GM18505 (cell line): ENCODE data around the gene PRR20E.
"Not testable (repeated sequence)": the region's sequence is repeated elsewhere in the genome, so short reads cannot be mapped to it uniquely, and the experiment has no call there.

Experiments
- ATAC-seq: cut with Tn5 transposase; IDR thresholded peaks from one replicate; pipeline ENCODE4 v1.9.1; 2021; ENCODE audit not compliant: unreplicated experiment
- POLR2A ChIP-seq: IDR thresholded peaks from 4 replicates; pipeline ENCODE4 v1.6.1; 2011; ENCODE audit warnings: borderline replicate concordance; ENCODE audit not compliant: insufficient read depth, insufficient read length; ENCODE audit errors: extremely low read depth

PRR20E gene

DNA sequence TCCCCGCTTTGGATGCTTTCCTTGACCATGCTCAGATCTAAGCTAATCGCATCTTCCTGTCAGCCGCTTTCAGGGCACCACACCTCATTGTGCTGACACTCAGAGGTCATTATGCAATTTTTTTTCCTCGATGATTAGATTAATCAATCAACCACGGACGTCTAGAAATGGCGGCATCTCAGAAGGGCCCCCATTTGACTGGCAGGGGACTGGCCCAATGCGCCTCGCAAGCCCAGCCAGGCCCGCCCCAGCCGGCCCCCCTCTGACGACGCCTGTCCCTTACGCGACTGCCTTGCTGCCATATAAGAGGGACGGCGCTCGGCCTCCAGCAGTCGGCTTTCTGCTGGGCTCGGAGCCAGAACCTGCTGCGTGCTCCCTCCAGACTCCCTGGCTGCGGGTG, at the start of gene PRR20E:
Gene PRR20E, plus strand, starts transcription at position 301 of the 400 bp plus-strand sequence. CDS start 387 bp downstream, outside the sequence.
- ATAC-seq = not testable (repeated sequence)

DNA sequence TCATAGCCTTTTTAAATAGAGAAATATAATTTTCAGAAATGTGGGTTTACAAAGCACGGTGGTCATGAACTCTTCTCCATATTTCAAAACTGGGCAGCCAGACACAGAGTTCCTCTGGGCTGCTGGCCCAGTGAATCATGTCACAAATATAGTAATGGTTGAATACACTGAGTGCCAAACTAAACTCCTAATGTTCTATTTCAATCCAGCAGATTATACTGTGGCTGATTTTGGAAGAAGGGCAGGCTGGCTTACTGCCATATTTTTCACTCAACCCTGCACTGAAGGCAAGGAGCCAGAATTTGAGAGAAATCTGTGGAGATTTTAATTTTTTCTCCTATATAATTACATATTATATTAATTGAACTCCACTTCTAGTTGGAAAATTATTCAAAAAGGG, 43.3 kb upstream of the PRR20E start:
- ATAC-seq = no peak
- no peak for TF ChIP-seq POLR2A

DNA sequence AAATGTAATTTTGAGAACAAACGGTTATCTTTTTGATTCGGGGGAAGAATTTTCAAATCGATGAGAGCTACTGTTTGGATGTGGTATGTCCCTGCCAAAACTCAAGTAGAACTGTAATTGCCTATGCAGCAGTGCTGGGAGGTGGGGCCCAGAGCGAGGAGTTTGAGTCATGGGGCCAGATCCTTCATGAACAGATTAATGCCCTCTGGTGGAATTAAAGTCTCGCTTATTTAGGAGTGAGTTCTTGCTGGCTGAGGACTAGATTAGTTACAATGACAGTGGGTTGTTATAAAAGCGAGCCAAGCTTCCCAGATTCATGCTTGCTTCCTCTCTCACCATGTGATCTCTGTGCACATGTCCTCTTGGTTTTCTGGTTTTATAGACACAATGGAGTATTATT, 38.1 kb upstream of the PRR20E start:
- no peak for TF ChIP-seq POLR2A
- no peak for ATAC-seq

DNA sequence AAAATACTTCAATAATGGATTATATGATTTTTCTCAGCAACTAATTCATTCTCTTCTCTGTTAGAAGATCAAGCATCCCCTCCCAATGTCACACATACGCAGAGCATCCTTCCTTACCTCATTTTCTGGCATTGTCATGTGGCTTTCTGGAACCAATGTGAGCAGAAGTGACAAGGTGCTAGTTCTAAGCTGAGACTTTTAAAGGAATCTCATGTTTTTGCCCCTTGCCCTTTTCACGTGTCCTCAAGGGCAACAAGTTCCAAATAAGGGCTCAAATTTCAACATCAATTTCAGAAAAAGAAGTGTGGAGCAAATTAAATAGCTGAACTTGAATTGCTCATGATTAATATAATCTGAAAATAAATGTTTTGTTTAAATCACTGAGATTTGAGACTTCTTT, 30.9 kb upstream of the PRR20E start:
- ATAC-seq = no peak
- TF ChIP-seq POLR2A = no peak

DNA sequence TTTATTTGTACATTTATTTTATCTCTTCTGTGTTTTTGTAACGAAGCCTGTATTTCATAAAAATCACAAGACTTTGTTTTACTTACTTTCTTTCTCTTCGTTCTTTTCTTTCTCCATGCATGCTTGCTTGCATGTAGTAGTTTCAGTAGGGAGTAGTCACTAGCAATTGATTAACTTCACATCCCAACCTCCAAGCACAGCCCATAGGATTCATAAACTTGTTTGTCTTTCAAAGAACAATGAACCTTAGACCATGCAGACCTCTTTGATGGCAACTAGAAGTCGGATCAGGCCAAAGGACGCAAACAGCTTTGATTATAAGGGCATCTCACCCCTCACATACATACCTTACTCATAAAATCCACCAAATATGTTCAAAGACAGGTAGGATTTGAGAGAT, 29.4 kb upstream of the PRR20E start:
- no peak for TF ChIP-seq POLR2A
- ATAC-seq = no peak

DNA sequence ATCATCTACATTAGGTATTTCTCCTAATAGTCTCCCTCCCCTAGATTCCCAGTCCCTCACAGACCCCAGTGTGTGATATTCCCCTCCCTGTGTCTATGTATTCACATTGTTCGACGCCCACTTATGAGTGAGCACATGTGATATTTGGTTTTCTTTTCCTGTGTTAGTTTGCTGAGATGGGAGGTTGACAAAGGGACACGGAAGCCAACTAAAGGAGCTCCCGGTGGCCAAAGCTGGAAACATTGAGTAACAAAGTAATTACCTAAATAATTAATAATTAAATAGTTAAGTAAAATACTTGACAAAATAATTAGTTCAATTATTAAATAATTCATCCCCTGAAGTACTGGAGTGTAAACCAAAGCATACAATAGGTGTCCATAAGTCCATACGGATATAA, 28.0 kb upstream of the PRR20E start:
- ATAC-seq = no peak
- TF ChIP-seq POLR2A = no peak

DNA sequence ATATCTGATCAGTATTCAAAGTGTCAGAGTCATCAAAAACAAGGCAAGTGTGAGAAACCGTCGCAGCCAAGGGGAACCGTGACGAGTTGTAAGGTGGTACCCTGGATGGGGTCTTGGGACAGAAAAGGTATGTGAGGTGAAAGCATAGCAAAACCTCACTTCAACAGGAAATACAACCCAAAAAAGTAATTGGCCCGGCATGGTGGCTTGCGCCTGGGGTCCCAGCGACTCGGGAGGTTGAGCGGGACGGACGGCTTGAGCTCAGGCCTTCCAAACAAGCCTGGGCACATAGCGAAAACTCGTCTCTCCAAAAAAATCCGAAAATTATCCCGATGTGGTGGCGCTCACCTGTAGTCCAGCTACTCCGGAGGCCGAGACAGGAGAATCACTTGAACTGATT, 27.2 kb upstream of the PRR20E start:
- not testable (repeated sequence) for ATAC-seq

DNA sequence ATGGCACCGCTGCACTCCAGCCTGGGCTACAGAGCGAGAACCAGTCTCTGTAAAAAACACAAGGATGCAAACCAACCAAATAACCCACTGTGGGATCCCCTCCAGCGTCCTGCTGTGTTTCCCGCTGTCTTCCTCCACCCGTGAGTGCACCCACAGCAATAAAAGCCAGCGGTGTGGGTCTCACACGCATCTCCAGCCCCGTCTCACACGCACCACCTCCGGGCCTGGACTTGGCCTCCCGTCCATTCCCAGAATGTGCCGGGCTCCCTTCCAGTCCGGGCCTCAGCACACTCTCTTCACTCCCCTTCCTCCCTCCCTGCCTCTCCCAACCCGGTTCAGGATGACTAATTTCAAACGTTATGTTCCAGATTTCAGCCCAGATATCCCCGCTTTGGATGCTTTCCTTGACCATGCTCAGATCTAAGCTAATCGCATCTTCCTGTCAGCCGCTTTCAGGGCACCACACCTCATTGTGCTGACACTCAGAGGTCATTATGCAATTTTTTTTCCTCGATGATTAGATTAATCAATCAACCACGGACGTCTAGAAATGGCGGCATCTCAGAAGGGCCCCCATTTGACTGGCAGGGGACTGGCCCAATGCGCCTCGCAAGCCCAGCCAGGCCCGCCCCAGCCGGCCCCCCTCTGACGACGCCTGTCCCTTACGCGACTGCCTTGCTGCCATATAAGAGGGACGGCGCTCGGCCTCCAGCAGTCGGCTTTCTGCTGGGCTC, 26.6 kb upstream of the PRR20E start, which contains the start of gene PRR20A:
Gene PRR20A, plus strand, starts transcription at position 684 of the 734 bp plus-strand sequence. CDS start 387 bp downstream, outside the sequence.
- ATAC-seq = not testable (repeated sequence)

DNA sequence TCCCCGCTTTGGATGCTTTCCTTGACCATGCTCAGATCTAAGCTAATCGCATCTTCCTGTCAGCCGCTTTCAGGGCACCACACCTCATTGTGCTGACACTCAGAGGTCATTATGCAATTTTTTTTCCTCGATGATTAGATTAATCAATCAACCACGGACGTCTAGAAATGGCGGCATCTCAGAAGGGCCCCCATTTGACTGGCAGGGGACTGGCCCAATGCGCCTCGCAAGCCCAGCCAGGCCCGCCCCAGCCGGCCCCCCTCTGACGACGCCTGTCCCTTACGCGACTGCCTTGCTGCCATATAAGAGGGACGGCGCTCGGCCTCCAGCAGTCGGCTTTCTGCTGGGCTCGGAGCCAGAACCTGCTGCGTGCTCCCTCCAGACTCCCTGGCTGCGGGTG, 19.8 kb upstream of the PRR20E start, which contains the start of gene PRR20B:
Gene PRR20B, plus strand, starts transcription at position 301 of the 400 bp plus-strand sequence. CDS start 387 bp downstream, outside the sequence.
- not testable (repeated sequence) for ATAC-seq

DNA sequence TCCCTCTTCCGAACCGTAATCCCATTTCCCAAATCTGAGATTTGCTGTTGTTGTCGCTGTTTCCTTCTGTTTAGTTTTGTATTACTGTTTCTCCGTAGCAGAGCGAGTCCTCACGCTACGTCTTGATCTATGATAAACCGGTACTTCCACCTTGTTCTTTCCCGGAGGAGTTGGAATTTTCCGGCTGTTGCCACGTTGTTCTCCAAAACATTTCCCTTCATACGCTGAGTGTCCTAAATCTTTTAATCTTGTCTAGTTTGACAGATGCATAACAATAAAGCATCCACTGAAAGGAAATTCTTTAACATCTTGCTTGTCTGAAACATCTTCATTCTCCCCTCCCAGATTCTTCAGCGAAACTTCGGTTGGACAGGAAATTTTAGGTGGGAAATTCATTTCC, 18.9 kb upstream of the PRR20E start:
- ATAC-seq = not testable (repeated sequence)

DNA sequence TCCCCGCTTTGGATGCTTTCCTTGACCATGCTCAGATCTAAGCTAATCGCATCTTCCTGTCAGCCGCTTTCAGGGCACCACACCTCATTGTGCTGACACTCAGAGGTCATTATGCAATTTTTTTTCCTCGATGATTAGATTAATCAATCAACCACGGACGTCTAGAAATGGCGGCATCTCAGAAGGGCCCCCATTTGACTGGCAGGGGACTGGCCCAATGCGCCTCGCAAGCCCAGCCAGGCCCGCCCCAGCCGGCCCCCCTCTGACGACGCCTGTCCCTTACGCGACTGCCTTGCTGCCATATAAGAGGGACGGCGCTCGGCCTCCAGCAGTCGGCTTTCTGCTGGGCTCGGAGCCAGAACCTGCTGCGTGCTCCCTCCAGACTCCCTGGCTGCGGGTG, 13.2 kb upstream of the PRR20E start, which contains the start of gene PRR20C:
Gene PRR20C, plus strand, starts transcription at position 301 of the 400 bp plus-strand sequence. CDS start 387 bp downstream, outside the sequence.
- ATAC-seq = not testable (repeated sequence)

DNA sequence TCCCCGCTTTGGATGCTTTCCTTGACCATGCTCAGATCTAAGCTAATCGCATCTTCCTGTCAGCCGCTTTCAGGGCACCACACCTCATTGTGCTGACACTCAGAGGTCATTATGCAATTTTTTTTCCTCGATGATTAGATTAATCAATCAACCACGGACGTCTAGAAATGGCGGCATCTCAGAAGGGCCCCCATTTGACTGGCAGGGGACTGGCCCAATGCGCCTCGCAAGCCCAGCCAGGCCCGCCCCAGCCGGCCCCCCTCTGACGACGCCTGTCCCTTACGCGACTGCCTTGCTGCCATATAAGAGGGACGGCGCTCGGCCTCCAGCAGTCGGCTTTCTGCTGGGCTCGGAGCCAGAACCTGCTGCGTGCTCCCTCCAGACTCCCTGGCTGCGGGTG, 6.7 kb upstream of the PRR20E start, which contains the start of gene PRR20D:
Gene PRR20D, plus strand, starts transcription at position 301 of the 400 bp plus-strand sequence. CDS start 387 bp downstream, outside the sequence.
- ATAC-seq = not testable (repeated sequence)

DNA sequence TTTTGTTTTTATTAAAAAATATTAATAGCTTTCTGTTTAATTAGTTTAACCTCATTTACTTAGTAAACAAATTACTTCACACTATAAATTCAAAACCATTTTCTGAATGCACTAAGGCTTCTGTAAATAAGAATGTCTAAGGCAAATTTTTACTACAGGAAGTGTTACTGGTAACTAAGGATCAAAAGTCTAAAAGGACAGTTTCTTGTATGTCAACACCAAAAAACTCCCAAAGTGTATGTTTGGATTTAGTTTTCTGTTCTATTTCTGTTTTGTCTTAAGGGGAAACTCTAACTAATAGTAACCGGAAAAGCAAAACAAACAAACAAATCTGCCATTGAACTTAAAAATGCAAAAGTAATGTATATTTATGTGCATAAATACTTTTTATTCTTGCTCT, 24.7 kb downstream of the PRR20E start:
- ATAC-seq = no peak
- no peak for TF ChIP-seq POLR2A

DNA sequence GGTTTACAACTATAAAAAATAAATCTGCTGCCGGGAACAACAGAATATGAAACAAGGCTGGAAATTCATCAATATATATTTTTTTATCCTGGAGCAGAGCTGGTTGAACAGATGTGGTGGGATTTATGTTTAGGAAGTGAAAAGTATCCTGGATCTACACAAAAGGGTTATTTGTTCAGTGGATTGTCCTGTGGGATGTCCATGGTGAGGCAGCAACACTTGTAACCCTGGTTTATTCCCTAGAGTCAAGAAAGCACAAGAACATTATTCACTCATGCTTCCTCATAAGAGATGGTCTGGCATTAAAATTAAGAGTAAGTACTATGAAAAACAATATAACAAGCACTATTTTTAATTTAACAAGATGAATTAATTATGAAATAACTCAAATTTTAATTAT, 46.0 kb downstream of the PRR20E start:
- ATAC-seq = no peak

More for the DNA sequence above, 46.0 kb downstream of the PRR20E start:
- TF ChIP-seq POLR2A = no peak
